LoVo (cell line): ENCODE data around the gene STYXL2.
A peak's percentile ranks its signal among the peaks of the same experiment; 100 is the strongest.

ENCODE experiments used
- DNase-seq: peaks from one replicate; pipeline ENCODE4 v3.0.0-alpha.2; 2016; ENCODE audit warnings: low spot score

STYXL2 gene

DNA sequence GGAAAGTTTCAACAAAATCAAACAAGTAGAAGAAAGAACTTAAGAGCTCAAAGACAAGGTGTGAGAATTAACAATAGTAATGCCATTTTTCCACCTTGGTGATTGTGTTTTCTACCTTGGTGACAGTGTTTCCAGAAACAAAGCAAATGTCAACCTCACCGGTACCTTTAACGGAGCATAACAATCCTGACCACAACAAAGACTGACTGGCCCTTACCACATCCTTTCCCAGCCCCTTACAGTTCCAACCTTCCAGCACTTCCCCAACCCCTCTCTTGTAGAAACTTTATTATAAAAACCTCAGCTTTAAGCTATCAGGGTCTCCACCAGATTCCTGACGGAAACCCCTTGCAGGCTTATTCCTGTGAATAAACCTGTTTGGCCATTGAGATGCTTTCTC is 16.7 kb downstream of the STYXL2 start:
- no peak for DNase-seq

DNA sequence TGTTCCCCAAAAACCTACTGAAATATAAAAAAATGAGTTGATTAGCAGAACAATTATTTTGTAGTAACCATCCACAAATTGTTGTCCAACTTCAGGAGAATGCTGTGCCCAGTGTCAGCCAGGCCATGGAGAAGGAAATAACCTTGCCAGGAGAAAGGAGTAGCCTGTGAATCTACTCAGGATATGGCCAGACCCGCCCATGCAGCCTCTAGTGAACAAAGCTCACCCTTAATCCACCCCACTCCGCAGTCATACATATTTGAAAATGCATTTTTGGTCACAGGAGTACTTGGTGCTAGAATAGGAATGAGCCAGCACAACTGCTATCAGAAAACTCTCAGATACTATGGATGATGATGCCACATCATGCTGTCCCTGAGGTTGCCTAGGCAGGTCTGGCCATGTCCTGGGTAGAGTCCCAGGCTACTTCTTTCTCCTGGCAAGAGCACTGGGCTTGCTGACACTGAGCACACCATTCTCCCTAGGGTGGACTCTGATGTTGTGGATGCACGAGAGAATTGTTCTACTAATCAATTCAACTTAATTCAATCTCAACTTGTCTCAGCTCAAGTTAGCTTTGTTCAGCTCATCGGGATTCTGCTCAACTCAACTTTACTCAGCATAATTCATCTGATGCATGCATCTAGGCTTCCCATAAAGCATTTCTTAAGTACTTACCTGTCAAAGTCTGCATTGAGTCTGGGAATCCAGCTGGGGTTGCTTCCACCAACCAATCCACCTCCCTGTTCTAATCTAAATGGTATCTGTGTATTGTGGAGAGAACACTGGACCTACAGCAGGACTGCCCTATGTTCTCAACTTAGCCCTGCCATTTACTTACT is 18.2 kb downstream of the STYXL2 start:
- DNase-seq: no peak

DNA sequence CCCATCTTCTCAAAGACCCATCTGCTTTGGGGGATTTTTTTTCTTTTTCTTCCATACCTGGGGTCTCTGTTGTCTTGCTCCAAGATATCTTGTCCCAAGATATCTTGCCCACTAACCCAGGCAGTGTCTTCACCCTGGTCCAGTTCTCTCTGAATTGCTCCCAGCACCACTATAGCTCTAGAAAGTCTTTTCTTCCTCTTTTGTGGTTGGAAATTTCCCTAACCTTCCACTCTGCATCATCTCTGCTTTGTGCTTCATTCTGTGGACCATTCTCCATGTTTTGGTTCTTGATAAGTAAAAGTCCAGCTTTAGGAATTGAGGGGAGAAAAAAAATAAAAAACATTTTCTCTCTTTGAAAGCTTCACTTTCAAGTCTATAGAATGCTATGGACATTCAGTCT is 20.9 kb downstream of the STYXL2 start:
- DNase-seq: no peak

GRCh38 chr1:167115655-167116054 is 21.8 kb downstream of the STYXL2 start:
- DNase-seq: no peak

GRCh38 chr1:167116174-167116573 is 22.3 kb downstream of the STYXL2 start:
- no peak for DNase-seq

- DNase-seq: no peak
These were observed 23.4 kb downstream of the STYXL2 start for GRCh38 chr1:167117225-167117624.

GRCh38 chr1:167118188-167118587 is 24.3 kb downstream of the STYXL2 start:
- no peak for DNase-seq

DNA sequence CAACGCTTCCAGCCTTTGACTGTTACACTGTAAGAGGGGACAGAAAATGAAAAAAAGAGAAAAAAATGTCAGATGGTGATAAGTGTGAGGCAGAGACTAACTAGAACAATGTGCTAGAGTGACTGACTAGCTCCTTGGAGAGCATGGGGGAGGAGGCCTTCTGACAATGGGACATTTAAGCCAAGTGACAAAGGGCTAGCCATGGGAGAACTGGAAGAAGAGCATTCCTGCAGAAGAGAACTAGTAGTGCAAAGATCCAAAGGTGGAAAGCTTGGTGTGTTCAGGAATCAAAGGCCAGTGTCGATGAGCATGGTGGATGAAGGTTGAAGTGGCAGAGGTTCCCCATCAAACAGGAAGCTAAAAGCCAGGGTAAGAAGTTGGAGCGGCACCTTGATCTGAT is 25.8 kb downstream of the STYXL2 start:
- DNase-seq: no peak

GRCh38 chr1:167120899-167121298 is 27.0 kb downstream of the STYXL2 start:
- DNase-seq: no peak

GRCh38 chr1:167121375-167122120 is 27.7 kb downstream of the STYXL2 start:
- peak; percentile 82 for DNase-seq

- DNase-seq: no peak
These were observed 28.2 kb downstream of the STYXL2 start for GRCh38 chr1:167122121-167122480.

DNA sequence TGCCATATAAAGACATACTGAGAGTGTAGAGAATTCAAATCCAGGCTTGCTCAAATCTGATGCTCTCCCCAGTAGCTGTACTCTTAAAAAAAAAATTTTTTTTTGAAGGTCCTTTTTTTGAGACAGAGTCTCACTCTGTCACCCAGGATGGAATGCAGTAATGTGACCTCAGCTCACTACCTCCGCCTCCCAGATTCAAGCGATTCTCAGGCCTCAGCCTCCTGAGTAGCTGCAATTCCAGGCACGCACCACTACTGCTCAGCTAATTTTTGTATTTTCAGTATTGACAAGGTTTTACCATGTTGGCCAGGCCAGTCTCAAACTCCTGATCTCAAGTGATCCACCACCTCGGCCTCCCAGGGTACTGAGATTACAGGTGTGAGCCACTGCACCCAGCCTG is 28.7 kb downstream of the STYXL2 start:
- DNase-seq: no peak

GRCh38 chr1:167126317-167126716 is 32.4 kb downstream of the STYXL2 start:
- no peak for DNase-seq

DNA sequence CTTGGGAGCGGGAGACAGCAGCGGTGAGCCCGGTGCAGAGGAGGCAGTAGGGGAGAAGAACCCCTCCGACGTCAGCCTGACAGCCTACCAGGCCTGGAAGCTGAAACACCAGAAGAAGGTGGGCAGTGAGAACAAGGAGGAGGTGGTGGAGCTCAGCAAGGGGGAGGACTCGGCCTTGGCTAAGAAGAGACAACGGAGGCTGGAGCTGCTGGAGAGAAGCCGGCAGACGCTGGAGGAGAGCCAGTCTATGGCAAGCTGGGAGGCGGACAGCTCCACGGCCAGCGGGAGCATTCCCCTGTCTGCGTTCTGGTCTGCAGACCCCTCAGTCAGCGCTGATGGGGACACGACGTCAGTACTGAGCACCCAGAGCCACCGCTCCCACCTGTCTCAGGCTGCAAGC is 32.9 kb downstream of the STYXL2 start:
- DNase-seq: no peak

DNA sequence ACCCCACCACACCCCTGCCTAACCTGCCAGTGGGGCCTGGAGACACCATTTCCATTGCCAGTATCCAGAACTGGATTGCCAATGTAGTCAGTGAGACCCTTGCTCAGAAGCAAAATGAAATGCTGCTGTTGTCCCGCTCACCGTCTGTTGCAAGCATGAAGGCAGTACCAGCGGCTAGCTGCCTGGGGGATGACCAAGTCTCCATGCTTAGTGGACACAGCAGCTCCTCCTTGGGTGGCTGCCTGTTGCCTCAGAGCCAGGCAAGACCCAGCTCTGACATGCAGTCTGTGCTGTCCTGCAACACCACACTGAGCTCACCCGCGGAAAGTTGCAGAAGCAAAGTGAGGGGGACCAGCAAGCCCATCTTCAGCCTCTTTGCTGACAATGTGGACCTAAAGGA is 33.4 kb downstream of the STYXL2 start:
- no peak for DNase-seq

DNA sequence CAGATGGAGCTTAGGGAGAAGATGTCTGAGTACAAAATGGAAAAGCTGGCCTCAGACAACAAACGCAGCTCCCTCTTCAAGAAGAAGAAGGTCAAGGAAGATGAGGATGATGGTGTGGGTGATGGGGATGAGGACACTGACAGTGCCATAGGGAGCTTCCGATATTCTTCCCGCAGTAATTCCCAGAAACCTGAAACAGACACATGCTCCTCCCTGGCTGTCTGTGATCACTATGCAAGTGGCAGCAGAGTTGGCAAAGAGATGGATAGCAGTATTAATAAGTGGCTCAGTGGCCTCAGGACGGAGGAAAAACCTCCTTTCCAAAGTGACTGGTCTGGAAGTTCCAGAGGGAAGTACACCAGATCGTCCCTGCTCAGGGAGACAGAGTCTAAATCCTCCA is 33.8 kb downstream of the STYXL2 start:
- no peak for DNase-seq

GRCh38 chr1:167128261-167129227 is 34.7 kb downstream of the STYXL2 start:
- no peak for DNase-seq

DNA sequence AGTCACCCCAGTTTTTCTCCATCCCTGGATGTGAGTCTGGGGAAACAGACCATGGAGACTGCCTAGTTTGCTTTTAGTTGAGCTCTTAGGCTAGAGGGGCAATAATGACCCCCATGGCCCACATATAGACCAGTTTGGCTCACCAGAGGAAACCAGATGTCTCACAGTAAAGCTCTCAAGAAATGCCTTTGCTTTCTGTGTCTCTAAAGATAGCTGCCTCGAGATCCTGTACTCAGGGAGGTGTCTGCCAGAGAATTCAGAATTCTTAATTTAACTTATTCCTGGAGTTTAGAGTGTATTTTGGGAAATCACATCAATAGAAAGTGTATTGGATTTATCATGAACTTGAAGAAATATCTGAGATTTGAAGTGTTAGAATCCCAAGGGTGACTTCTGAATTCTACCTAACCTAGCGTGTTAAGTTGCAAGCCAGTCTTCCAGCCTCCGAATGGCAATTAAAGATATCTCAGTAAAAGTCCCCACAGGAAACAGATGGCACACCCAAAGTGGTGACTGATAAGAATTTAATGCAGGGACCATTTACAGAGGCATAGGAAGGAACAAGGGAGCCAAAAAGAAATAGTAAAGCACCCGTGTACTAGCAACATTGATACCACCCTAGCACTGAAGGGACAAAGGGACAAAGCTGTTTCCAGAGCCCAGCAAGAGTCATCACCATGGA is 37.1 kb downstream of the STYXL2 start:
- DNase-seq: no peak

GRCh38 chr1:167132301-167133010 is 38.6 kb downstream of the STYXL2 start:
- no peak for DNase-seq

DNA sequence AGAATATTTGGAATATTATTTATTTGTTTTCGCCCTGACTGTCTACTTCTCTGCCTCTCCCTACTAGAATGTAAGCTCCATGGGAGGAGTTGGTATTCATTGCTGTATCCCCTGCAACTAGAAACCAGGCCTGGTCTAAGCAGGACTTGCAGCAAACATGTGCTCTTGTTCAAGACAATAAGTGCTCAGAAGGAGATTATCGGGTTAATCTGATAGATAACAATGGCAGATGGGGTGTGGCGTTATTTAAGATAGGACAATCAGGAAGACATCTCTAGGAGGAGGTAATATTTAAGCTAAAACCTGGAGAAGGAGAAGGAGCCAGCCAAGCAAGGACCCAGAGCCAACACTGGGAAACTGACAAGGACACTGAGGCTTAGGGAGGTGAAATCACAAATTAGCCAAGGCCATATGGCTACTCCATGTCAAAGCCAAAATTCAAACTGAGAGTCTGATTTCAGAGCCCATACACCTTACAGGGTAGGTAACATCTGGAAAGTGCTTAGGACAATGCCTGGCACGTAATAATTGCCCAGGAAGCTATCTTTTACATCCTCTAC is 41.5 kb downstream of the STYXL2 start:
- DNase-seq: no peak

GRCh38 chr1:167136191-167136614 is 42.3 kb downstream of the STYXL2 start:
- DNase-seq: no peak
